HG02588 (cell line): ENCODE data around the gene PCNA.

Experiments
- ATAC-seq: cut with Tn5 transposase; IDR thresholded peaks from one replicate; pipeline ENCODE4 v1.9.1; 2021; ENCODE audit warnings: mild to moderate bottlenecking, moderate library complexity; ENCODE audit not compliant: unreplicated experiment

PCNA gene

DNA sequence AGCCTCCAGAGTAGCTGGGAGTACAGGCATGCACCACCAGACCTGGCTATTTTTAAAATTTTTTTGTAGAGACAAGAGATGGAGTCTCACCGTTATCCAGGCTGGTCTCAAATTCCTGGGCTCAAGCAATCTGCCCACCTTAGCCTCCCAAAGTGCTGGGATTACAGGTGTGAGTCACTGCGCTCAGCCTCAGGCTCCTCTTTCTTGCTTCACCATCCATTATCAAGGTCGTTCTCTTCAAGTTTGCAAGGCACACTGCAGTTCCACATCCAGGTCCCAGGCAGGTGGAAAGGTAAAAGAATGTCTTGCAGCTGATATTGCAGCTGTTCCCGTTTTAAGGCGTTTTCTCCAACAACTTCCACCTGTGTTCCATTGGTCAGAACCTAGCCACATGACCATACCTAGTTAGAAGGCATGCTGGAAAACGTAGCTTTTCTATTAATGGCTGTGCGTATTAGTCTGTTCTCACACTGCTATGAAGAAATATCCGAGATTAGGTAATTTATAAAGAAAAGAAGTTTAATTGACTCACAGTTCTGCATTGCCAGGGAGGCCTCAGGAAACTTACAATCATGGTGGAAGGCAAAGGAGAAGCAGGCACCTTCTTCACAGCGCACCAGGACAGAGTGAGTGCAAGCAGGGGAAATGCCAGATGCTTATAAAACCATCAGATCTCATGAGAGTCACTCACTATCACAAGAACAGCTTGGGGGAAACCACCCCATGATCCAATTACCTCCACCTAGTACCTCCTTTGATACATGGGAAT is 51.7 kb downstream of the PCNA start:
- no peak for ATAC-seq

DNA sequence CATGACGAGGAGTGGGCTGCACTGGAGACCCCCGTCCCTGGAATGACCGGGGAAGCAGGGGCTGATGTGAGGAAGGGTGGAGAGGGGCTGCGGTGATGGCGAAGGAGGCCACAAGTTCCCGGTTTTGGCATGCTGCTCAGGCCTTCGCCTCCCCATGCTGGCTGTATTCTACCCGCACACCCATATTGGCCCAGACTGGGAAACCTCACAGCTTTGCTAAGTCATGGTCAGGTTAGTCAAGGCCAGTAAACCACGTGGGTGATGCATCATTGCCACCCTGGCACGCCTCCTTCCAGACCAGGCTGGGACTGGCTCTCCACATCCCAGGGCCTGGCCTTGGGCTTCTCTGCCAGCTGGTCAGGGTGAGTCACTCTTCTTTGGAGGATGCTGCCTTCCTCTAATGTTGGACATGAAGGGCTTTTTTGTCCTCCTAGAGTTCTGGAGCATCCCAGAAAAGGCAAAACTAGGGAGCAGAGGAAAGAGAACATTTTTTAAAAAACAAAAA is 53.8 kb downstream of the PCNA start:
- no peak for ATAC-seq

DNA sequence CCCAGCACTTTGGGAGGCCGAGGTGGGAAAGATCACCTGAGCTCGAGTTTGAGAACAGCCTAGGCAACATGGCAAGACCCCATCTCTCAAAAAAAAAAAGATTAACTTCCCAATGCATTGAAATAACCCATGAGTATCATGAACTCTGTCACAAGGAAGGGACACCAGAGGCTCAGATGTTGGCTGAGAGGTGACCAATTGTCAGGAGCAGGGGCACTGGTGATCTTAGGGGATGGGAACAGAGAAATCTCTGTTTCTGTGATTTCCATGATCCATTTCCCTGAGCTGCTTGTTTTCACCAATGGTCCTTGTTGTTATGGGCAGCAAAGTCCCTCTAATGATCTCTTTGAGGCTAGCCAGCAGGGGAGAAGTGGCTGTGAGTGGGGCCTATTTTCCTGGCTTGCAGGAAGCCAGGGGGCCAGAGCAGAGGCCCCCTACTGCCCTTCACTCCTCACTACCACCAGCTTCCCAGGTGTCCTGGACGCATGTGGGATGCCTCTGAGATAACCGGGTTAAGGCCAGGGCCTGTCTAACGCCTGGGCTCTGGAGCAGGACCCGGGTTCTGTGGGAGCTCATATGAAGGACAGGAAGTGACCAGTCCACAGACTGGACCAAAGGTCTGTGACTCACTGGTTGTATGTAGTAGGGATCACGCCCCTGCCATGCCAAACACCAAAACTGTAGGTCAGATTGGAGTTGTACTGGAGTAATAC is 54.4 kb downstream of the PCNA start:
- no peak for ATAC-seq
